HFF-Myc (cell line): ENCODE measurements around the gene CYB561.

Experiments
- DNase-seq: peaks from one replicate; pipeline ENCODE4 v3.0.0-alpha.2; 2011; ENCODE audit warnings: low read depth; ENCODE audit errors: extremely low read depth
- H3K4me3 ChIP-seq: replicated peaks from 2 replicates; pipeline ENCODE4 v1.5.1; 2011; ENCODE audit warnings: low read depth, mild to moderate bottlenecking, control low read depth, low read length
- TF ChIP-seq, protein P1 (sequence below): IDR thresholded peaks from 2 replicates; pipeline ENCODE4 v1.5.1; 2012; ENCODE audit warnings: mild to moderate bottlenecking, low read depth, low read length, control low read depth; ENCODE audit errors: missing control alignments

Gene CYB561

DNA sequence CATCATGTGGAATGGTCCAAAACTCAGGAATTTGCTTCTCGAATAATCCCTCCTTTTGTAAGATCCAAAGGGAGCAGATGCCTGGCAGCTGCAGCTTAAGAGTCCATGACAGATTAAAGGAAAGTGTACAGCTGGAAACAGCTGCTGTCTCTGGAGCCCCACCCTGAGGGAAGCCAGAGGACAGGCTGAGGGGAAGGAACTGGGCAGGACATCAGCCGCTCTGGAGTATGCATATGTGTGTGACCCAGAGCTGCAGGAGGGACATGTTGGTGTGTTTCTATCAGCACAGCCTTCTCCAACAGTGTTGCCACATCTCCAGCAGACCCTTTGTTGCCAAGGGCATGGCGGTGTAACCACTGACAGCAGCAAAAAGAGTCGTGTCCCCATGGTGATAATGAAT is 46.2 kb downstream of the CYB561 start:
- DNase-seq = peak; percentile 38
- no peak overlapping the region for H3K4me3 ChIP-seq
- TF ChIP-seq, protein P1, sequence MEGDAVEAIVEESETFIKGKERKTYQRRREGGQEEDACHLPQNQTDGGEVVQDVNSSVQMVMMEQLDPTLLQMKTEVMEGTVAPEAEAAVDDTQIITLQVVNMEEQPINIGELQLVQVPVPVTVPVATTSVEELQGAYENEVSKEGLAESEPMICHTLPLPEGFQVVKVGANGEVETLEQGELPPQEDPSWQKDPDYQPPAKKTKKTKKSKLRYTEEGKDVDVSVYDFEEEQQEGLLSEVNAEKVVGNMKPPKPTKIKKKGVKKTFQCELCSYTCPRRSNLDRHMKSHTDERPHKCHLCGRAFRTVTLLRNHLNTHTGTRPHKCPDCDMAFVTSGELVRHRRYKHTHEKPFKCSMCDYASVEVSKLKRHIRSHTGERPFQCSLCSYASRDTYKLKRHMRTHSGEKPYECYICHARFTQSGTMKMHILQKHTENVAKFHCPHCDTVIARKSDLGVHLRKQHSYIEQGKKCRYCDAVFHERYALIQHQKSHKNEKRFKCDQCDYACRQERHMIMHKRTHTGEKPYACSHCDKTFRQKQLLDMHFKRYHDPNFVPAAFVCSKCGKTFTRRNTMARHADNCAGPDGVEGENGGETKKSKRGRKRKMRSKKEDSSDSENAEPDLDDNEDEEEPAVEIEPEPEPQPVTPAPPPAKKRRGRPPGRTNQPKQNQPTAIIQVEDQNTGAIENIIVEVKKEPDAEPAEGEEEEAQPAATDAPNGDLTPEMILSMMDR = no peak

- H3K4me3 ChIP-seq = no peak overlapping the region
- TF ChIP-seq, protein P1 = no peak
- DNase-seq = peak; percentile 37
Observed at GRCh38 chr17:63399316-63399715, 46.8 kb downstream of the CYB561 start.

- TF ChIP-seq, protein P1 = no peak
- no peak for DNase-seq
- no peak overlapping the region for H3K4me3 ChIP-seq
Observed at GRCh38 chr17:63398680-63399079, 47.4 kb downstream of the CYB561 start.

DNA sequence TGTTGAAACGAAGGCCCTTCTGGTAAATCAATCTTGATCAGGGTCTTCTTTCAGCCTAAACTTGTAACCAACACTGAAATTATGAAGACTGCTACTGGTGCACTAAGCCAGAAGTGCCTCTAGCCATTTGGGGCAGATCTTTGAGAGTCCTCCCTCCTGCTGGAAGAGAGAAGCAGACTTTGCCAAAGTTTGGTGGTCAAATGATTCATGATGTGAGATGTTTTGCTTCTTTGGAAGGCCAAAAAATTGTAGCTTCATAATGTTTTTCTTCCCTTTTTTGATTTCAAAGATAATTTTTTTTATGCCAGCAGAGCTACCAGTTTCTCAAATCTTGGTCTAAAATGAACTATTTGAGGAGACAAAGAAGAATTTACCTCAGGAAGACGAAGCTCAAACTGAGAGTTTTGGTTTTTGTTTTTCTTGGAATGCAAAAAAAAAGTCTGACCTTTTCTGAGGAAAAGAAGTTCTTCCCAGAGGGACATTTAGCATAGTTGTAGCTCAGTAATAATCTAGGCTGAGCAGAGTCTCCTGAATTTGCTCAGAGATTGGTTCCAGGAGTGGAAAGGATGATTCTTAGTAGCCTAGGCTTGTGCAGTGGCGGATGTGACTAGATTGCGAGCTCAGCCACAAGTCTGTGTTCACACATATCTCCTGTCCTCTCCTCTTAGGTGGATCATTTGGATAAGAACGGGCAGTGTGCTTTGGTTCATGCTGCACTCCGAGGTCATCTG is 50.9 kb downstream of the CYB561 start:
- TF ChIP-seq, protein P1 = no peak

GRCh38 chr17:63390090-63390489 is 56.0 kb downstream of the CYB561 start:
- H3K4me3 ChIP-seq = no peak overlapping the region
- DNase-seq = no peak
- TF ChIP-seq, protein P1 = no peak

More for the DNA sequence above, 50.9 kb downstream of the CYB561 start:
- no peak overlapping the region for H3K4me3 ChIP-seq
- DNase-seq = no peak

- no peak overlapping the region for H3K4me3 ChIP-seq
- no peak for DNase-seq
- TF ChIP-seq, protein P1 = no peak
Observed at GRCh38 chr17:63387656-63388340, 58.3 kb downstream of the CYB561 start.
